HG03196 (cell line): ENCODE results near the gene TCTA.
A peak's percentile ranks its signal among the peaks of the same experiment; 100 is the strongest.

Source experiments
- ATAC-seq: cut with Tn5 transposase; IDR thresholded peaks from one replicate; pipeline ENCODE4 v1.9.1; 2021; ENCODE audit not compliant: unreplicated experiment

TCTA gene

GRCh38 chr3:49410066-49410845, 2.0 kb upstream of the TCTA start:
- no peak for ATAC-seq

GRCh38 chr3:49410846-49411534, 1.2 kb upstream of the TCTA start:
- no peak for ATAC-seq

GRCh38 chr3:49411535-49411967, 672 bp upstream of the TCTA start:
- ATAC-seq: peak; percentile 23

GRCh38 chr3:49412632-49413337, 562 bp downstream of the TCTA start:
- no peak for ATAC-seq

- no peak for ATAC-seq
Observed at GRCh38 chr3:49413338-49413734, 1.1 kb downstream of the TCTA start.

GRCh38 chr3:49414753-49415152, 2.5 kb downstream of the TCTA start:
- ATAC-seq: no peak

GRCh38 chr3:49415931-49416601, 3.8 kb downstream of the TCTA start:
- ATAC-seq: no peak

GRCh38 chr3:49416867-49417266, 4.6 kb downstream of the TCTA start:
- no peak for ATAC-seq

GRCh38 chr3:49417516-49418120, 5.4 kb downstream of the TCTA start:
- ATAC-seq: no peak

- no peak for ATAC-seq
Observed at GRCh38 chr3:49421890-49422378, 9.7 kb downstream of the TCTA start.

GRCh38 chr3:49422379-49423248, 10.4 kb downstream of the TCTA start, which contains the start of gene AMT:
Gene AMT (minus strand): TSS chr3:49422473. CDS start chr3:49422450, 23 bp downstream.
- ATAC-seq: no peak

GRCh38 chr3:49424816-49425215, 12.6 kb downstream of the TCTA start:
- no peak for ATAC-seq

- ATAC-seq: no peak
Observed at GRCh38 chr3:49427586-49427985, 15.4 kb downstream of the TCTA start.

- no peak for ATAC-seq
Observed at GRCh38 chr3:49428752-49429080, 16.5 kb downstream of the TCTA start.

GRCh38 chr3:49434731-49435130, 22.5 kb downstream of the TCTA start:
- ATAC-seq: no peak

- ATAC-seq: no peak
Observed at GRCh38 chr3:49445391-49445790, 33.2 kb downstream of the TCTA start.

GRCh38 chr3:49453621-49454020, 41.4 kb downstream of the TCTA start:
- no peak for ATAC-seq

GRCh38 chr3:49454458-49454857, 42.2 kb downstream of the TCTA start:
- no peak for ATAC-seq

GRCh38 chr3:49454898-49455681, 42.9 kb downstream of the TCTA start:
- ATAC-seq: no peak
